Iris pigment epithelial cell (primary cell): ENCODE results near the gene FAM13A.

Experiments used
- DNase-seq: peaks from one replicate; pipeline ENCODE4 v3.0.0-alpha.2; 2011; ENCODE audit warnings: low read depth

Gene FAM13A

DNA sequence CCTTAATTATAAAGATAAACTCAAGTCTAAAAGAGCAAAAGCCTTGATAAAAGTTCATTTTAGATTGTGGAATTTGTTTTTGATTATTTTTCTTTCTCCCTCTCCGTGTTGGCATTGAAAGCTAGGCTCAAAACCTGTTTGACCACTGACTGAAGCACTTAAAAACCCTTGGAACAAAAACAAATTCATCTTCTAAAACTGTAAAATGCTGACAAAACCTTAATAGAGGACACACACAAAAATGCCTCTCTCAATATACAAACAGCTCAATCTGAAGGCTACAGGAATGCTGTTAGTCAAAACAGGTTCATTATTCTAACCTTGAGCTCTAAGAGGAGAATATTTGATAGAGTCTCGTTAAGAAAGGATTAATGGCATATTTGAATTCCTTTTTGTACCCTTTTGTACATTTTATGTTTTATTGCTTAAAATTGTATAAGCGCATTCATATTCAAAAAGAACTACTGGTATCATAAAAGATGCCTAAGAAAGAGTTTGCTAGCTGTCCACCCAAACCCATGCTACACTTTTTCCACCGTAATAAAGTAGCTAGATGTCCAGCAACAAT lies 285.0 kb downstream of the FAM13A start:
- DNase-seq = no peak

DNA sequence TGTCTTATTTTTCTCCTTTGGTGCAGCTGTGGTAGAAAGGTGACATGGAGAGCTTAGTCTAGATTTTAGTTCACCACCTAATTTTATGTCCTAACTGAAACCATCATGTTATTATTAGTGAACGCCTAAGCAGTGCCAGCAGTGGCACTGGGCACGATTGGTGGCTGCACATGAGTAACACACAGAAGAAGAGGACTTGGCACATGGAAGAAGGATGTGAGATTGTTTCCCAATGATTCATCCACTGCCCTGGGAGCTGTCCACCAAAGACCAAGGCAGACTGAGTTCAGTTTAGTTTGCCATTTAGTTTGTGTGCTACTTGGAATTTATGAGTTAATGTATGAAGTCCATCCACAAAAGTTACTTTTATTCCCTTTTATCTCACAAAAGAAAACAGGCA lies 291.3 kb downstream of the FAM13A start:
- DNase-seq = peak; percentile 82

DNA sequence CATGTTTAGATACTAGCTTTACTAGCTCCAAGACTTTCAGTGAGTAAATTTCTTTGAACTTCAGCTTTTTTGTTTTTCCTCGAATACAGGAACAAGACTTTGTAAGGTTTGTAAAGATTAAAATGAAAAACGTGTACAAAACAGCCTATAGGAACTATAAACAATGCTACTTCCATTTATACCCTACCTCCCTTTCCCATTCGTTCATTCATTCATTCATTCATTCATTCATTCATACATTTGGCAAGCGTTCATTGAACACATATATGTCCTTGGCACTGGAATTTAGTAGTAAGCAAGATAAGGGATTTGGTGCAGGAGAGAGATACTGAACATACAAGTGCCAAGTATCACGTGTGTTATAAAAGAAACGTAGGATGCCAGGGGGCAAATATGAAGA lies 293.9 kb downstream of the FAM13A start:
- DNase-seq = no peak

DNA sequence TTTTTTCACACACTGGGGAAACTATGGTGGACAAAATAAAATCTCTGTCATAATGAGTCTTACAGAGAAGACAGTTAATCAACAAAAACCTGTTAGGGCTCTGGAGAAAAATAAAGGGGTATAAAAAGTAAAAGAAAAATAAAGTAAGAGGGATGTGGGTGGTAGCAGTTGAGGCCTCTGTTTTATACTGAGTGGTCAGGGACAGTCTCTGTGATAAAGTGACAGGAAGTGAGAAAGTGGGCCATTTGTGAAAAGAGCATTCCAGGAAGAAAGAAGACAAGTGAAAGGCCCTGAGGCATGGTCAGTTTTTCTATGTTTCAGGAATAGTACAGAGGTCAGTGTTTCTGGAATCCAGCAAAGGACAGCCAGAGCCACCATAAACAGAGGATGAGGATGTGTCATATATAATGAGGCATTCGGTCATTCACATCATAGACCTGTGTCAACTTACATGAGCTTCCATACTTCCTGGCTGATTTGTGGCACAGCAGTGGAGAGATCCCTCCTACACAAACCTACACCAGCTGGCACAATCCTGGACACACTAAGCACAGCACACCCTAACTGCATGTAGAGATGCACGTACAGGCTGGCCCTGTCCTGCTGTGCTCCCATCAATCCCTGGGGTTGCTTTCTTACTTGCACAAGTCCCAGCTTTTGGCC lies 295.0 kb downstream of the FAM13A start:
- no peak for DNase-seq

DNA sequence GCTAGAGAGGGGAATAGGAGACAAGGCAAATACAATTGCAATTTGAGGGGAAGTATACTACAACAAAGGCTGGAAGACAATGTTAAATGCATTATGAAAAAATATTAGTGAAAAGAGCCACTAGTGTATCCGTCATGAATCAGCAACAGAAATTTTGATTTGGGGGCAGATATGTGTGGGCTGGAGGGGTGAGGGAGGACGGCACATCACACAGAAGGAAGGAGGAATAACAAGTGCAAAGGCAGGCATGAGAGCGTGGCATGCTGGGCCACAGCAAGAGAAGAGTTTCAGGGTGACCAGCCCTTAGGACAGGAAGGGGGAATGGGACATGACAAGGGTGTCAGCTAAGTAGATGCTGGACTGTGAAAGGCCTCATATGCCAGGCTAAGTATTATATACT lies 295.6 kb downstream of the FAM13A start:
- no peak for DNase-seq

DNA sequence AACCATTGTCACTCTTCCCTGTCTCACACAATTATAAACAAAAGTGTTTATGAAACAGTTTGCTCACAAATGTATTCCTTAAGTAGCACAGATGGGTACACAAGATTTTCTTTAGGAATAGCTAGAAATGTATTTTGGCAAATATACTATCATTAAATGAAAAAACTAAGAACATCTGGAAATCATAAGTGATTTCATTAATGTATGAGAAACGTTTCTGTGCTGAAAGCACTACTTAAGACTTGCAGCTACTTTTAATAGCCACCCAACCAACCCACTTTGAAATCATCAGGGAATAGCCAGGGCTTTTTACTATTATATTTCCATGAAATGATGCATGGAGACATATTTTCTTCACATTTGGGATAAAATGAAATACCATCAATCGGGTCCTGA lies 297.1 kb downstream of the FAM13A start:
- DNase-seq = no peak

DNA sequence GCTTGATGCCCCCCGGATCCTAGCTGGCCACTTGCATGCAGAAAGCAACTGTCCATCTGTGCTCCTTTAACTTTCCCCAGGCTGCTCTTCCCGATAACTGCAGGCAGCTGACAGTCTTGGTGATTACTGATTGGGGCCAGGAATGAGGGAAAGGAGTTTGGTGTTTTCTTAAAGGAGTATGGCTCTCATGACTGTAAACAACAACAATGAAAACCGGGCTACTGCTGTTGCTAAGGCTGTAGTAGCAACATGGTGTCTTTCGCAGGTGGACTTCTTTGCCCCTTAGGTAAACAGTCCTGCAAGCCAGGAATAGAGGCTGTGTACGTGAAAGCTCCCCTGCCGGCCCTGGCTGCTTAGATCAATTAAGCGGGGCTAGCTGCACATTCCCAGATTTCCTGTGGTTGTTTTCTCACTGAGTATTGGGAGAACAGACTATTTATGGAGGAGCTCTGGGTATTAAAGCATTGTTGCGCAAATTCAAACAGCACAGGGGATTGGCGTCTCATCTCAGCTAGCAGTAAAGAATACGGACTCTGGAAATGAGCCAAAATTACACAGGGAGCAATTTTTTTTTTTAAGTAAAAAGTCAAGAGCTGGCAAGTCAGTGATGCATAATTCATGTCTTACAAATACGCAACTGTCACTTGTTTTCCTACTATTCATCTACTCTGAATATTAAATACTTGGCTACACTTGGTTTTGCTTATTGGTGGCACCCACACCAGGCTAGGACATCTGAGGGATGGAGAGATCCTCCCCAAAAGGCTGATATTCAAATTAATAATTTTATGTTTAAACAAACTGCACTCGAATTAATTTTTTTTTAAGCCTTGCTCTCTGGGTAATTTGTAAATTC lies 297.7 kb downstream of the FAM13A start:
- peak; percentile 80 for DNase-seq

DNA sequence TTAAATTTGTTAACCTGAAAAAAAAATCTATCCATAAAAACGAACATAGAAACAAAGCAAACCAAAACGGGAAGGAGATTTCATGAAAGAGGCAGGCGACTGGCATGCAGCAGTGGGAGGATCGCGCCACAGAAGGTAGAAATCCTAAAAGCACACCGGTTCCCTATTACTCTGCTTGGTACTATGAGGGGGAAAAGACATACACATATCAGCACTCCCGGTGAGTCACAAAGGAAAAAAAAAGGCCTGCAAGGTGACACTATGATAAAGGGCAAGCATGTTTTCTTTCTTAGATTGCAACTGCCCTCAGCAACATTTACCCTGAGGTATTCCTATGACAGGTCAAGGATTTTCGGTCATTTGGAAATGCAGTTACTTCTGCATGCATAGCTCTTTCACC lies 298.7 kb downstream of the FAM13A start:
- no peak for DNase-seq

DNA sequence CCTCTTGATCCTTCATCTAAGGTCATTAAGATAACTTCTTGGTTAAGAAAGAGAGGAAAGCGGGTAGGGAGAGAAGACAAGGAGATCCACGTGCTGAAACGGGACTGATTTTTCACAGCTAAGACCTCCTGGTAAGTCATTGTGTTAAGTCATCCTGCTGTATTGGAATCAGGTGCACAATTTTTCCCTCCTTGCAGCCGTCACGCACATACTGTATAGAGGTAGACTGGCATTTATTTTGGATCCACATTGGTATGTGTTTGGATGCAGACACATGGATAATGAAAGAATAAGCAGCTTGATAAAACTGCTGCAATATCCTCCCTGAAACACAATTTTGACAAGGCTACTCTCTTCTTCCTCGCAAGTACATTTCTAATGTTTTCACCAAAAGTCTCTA lies 299.2 kb downstream of the FAM13A start:
- DNase-seq = no peak

DNA sequence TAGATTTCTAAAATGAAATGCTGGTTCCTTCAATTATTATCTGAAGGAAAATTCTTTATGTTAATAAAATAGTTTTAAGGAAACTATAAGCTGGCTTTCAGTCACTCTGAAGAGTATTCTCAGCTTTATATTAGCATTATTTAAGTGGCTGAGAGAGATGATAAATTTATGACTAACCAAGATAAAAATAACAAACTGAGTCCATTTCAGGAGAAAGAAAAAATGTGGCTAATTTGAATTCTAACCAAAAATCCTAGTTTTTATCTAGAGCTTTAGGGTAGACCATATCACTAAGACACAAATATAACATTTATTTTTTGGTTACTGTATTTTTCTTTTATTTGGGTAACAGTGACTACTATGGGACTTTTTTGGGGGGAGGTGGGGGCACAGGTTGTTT lies 299.9 kb downstream of the FAM13A start:
- DNase-seq = no peak

DNA sequence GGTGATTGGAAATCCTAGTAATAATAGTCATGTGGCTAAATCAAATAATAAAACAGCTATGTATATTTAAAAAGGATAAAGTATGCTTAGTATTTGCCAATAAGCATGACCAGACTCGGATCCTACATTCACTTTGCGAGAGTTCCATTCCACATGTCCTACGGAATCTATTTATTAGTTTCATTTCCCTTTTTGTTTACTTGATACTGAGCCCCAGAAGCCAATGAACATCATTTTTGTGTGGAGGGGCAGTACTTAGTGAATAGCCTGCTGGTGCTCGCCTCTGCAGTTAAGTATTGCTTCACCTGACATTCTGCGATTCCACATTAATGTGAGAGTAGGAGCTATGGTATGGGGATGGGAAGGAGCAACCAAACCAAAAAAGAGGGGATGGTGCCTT lies 300.8 kb downstream of the FAM13A start:
- DNase-seq = peak; percentile 36

DNA sequence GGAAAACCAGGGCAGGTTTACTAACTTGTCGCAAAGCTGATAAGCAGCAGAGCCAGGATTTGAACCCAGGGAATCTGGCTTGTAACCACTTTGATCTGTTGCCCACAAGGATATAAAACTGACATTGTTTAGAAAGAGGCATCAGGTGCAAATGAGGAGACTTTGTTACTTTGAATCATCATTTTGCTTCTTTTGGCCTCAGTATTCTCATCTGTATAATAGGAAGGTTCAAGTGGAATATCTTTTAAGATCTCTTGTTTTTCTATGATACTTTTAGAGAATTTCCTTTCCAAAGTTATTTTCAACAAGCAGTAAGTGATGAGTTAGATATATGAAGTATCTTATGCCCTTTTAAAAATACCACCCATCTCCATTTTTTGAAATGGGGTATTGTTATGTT lies 301.5 kb downstream of the FAM13A start:
- no peak for DNase-seq

DNA sequence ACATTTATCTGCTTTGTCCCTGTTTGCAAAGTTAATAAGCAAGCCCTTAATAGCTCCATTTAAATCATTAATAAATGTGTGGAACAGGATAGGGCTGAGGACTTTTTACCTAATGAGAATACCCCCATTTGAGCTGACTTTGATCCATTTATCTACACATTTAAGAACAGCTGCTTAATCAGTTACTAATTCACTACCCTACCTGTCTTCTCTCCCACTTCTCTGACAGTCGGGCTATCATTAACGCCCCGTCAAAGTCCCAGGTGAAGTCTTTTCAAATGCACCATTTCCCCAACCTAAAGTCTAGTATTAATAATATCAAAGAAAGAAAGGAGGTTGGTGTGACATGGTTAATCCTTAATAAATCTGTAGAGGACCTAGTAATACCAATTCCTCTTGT lies 302.2 kb downstream of the FAM13A start:
- no peak for DNase-seq

DNA sequence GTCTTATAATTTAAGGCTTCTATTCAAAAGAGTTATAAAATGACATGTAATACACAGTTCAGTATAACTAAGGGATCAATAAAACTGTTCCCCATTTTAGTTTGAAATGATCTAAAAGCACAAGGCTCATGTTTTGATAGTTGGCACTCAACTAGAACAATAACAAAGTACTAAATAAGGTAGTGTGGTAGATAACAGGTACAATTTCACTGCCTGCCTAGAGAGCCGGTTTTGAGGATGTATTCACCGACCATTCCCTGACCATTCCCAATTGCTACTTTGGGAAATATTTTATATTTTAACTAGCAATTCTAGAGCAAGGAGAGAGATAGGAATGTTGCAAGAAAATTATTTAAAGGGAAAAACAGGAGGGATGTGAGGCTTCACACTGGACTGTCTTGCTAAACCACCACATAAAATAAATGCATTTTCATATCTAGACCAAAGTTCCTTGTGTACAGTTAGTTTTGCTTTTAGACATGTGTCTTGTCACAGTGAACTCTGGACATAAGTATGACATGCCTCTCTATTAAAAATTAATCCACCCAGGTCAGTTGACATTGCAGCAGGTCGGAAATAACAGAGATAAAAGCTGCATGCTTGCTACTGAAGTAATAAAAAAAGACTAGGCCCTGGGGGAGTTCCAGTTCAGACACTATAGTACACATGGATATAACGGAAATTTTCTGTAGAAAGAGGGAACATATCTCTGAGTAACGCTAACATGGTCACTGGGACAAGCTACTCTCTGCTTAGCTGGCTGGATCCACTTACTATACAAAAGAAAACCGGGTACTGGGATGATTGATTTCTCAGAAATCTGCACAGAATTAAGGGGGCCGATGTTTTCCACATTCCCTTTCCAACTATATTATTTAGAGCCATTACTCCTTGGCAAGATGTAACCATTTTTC lies 303.1 kb downstream of the FAM13A start:
- no peak for DNase-seq

DNA sequence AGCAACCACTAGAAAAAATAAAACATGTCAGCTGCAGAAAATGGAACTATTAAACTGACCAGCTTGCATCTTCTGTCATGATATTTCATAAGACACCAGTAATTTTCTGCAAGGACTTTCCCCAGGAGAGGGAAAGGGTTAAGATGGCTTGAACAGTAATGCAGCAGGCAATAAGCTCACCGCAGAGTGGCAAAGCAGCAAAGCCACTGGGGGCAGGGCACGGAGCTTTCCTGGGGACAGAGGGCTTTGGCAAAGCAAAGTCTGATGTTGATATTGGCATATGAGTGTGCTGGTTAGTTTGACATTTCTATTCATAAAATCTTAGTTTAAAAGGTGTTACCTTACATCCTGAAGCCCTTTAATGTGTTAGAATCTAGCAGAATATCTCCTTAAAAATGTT lies 304.2 kb downstream of the FAM13A start:
- no peak for DNase-seq

DNA sequence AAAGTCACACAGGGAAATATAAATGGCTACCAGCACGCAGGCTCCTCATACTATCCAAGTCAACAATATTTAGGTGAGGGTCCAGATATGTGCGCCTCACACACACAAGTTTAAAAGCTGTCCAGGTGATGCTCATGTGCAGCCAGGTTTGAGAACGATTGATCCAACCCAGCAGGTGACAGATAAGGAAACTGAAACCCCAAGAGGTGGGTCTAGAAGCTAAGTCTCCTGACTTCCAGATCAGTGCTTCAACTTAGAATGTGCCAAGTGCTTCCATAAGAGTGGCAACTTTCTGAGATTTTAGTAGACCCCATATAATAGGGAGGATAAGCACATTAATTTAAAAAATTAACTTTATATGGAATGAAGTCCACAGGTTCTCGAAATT lies 304.9 kb downstream of the FAM13A start:
- no peak for DNase-seq

DNA sequence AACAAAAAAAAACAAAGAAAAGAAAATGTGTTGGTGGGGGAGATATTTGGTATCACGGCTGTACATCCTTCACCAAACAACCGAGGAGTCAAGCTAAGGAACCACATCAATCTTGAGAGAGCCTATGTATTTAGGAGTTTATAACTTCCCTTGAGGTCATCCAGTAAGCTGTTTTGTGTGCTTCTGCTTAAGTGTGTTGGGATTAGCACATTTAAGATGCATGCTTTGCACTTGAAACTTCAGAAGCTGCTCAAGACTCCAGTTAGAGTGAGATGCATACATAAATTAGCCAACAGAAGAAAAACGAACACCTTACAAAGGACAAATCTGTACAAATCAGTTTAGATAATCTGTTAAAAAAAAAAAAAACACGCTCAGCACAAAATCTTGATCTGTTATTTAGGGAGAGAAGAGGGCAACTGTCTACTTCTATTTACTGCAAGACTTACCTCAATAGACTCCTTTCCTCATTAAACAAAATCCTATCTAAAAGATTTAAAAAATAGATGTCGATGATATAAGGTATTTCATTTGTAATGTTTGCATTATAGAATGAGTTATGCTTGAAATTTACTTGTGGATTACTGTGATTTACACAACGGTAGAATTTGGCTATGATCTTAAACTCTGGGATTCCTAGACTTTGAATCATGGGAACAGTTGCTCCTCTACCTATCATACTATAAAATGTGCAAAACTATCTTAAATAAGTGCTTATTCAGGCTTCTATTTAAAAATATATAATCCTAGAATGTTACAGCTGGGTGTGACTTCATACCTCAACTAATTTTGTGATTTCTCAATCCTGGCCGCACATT lies 305.5 kb downstream of the FAM13A start:
- peak; percentile 66 for DNase-seq

DNA sequence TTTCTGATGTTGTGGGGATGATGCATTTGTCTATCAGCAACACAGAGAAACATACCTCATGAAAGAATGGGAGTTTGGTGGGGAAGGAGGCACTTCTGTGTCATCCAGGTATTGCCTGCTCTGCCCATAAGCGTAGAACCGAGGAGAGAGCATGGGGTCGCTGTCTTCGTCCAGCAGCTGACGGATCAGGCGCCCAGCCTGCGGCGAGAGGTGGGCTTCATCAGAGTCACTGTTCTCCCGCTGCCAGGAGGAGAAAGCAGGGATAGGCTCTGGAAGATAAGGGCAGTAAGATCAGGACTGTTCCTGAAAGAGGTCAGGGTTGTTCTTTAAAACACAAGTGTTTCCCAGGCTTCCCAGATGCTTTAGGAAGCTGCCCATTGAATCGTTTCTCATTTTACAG lies 306.6 kb downstream of the FAM13A start:
- DNase-seq = no peak

DNA sequence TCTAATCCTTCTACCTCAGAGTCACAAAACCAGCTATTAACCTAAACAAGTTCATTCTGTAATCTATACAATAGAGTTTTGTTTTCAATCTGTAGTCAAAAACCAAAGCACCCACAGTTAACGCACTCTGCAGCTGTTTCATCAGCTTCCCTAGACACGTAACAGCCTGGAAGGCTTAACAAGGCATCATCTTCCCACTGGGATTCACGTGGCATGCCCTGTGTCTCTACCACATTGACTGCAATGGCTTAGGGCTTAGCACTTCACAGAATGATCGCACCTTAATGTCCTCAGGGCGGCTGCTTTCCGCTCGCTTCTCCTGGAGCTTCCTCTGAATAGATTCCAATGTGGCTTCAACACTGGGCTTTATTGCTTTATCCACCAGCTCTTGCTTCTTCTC lies 309.6 kb downstream of the FAM13A start:
- no peak for DNase-seq

DNA sequence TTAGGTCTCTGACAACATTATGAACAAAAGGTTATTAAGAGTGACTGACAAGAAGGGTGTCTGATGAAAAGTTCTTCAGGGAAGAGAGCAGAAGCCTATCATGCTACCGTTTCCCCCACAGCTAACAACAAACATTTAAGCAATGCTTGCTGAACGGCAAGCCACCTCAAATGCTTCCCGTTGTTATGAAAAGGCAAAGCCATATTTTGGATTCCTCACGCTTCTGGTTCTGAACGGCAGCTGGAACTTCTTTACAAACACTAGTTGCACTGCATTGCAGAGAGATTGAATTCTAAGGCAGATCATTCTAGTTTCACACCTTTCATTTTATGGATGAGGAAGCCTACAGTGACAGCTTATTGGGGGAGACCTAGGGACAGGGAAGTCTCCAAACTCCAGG lies 310.8 kb downstream of the FAM13A start:
- no peak for DNase-seq

DNA sequence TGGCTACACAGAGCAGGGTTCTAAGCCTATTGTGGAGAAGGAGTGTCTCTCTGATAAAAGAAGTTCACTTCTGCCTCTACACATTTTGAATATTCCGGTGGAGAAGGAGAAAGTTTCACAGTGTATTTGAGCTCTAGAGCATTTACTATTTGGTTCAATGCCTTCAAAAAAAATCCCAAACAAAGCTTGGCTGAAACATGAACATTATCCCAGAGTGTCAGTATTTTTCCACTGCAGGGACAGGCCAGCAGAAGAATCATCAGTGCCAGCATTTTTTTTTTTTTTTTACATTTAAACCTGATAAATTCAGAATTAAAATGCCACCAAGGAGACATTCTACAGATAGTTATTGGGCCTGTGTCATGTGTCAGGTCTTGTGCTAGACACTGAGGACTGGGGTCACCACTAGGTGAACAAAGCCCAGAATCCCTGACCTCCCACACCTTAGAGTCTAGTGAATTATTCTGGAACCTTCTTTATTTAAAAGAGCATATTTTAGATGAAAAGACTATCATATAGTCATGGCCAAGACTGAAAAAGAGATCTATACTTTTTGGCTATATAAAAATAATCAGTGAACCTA lies 311.3 kb downstream of the FAM13A start:
- no peak for DNase-seq
